Gastrocnemius medialis (tissue), 4 donors: ENCODE data around the gene COX7B. TPM values are rescaled to one million over a fixed set of nuclear protein-coding genes. Genes with fewer than 3 reads are reported as not detected.
"Not testable (repeated sequence)": the region's sequence is repeated elsewhere in the genome, so short reads cannot be mapped to it uniquely, and the experiment has no call there.

ENCODE experiments used
- ATAC-seq, 2 donors: fragments of 150-250 bp; one replicate each; pipeline ENCODE4 v1.9.1; 2016
- DNase-seq, 2 donors: peaks; one replicate each; pipeline ENCODE4 v3.0.0-alpha.2; 2019
- H3K27ac ChIP-seq, 4 donors: fragments of 200-600 bp; sonication (generic); 1 replicate in 1 of 4; 2 replicates in 3 of 4; pipeline ENCODE4 v1.5.1; 2016 to 2018; ENCODE audit warnings: mild to moderate bottlenecking in 2 of 4, moderate library complexity in 1 of 4
- H3K27me3 ChIP-seq, 3 donors: fragments of 200-600 bp; sonication (generic) in 2 of 3; 1 replicate in 1 of 3; 2 replicates in 2 of 3; pipeline versions ENCODE4 v1.5.1 to v1.6.0; 2016 to 2019; ENCODE audit warnings: mild to moderate bottlenecking in 1 of 3, moderate library complexity in 1 of 3
- H3K36me3 ChIP-seq, 2 donors: fragments of 200-600 bp; sonication (generic) in 1 of 2; one replicate each; pipeline ENCODE4 v1.5.1; 2017 to 2018
- H3K4me1 ChIP-seq, 2 donors: fragments of 200-600 bp; sonication (generic) in 1 of 2; one replicate each; pipeline ENCODE4 v1.5.1; 2016 to 2017; ENCODE audit warnings: mild to moderate bottlenecking in 2 of 2
- H3K4me3 ChIP-seq, 4 donors: fragments of 200-600 bp; sonication (generic) in 3 of 4; 1 replicate in 1 of 4; 2 replicates in 3 of 4; pipeline ENCODE4 v1.5.1; 2016 to 2019; ENCODE audit warnings: mild to moderate bottlenecking in 2 of 4
- H3K9me3 ChIP-seq, 3 donors: fragments of 200-600 bp; sonication (generic) in 2 of 3; 1 replicate in 1 of 3; 2 replicates in 2 of 3; pipeline ENCODE4 v1.5.1; 2016 to 2019
- CTCF ChIP-seq, 5 experiments: fragments of 450-650 bp in 3 of 5; fragments of 200-600 bp in 2 of 5; sonication (generic) in 2 of 5; IDR thresholded peaks in 4 of 5; conservative IDR thresholded peaks in 1 of 5; 1 replicate in 4 of 5; 2 replicates in 1 of 5; pipeline ENCODE4 v1.5.1; 2016 to 2019; ENCODE audit warnings: antibody characterized with exemption in 5 of 5, mild to moderate bottlenecking in 3 of 5, moderate library complexity in 3 of 5
- POLR2A ChIP-seq, 2 donors: fragments of 450-650 bp; IDR thresholded peaks; one replicate each; pipeline ENCODE4 v1.6.1; 2017; ENCODE audit warnings: antibody characterized with exemption in 2 of 2, mild to moderate bottlenecking in 2 of 2, moderate library complexity in 2 of 2
- in situ Hi-C, 4 donors: fragments of 200-750 bp; cut with MboI; loops; one replicate each; pipeline versions ENCODE4 v1.15.0 to v1.8.0; 2017; ENCODE audit warnings: low sequenced_read_pairs in 4 of 4
- intact Hi-C: fragments of 100-400 bp; cut with DNase I; formaldehyde crosslinking; loops from one replicate; pipeline ENCODE4 v1.15.1; 2023; ENCODE audit warnings: low total_unique reads
- total RNA-seq, 4 donors: library from RNA; depleted of rRNA; stranded (reverse); fragments of >200 nt; gene quantifications; one replicate each; pipeline versions ENCODE4 v1.1.0 to v1.2.3, GENCODE V29; 2016

COX7B gene
- total RNA-seq, 4 donors from 2014 or later: 788 to 912 (median 821) TPM

DNA sequence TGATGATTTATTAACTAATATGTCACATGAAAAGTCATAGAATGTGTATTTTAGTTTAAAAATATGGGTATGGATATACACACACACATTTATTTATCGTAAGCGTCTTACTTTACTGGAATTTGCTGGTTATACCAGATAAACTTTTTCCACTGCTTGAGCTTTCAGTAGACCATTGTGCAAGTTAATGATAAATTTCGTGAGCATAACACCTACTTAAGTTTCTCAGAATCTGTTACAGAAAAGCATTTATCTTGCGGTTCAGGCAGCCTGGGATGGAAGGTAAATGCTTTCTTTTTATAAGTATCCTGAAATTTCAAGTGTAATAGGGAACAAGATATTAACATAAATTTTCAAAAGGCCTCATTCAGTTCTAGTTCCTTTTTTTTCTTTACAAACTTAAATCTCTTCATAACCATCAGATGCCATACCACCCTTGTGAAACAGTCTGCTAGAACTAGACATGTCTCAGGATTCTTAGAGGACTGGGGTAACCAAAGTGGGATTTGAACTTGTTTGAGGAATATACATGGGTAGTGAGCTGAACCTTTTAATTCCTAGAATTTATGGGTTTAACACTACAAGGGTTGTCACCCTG is 38.9 kb downstream of the COX7B start:
- DNase-seq (no peak), ATAC-seq (no peak)
- in situ Hi-C loops (no loop called here), intact Hi-C loops (no loop called here)
- no peak overlapping the region for H3K27ac ChIP-seq
- H3K4me1 ChIP-seq: no peaks in the 10 kb centered on the region
- H3K36me3 ChIP-seq: no peaks in the 10 kb centered on the region
- no peak overlapping the region for H3K4me3 ChIP-seq
- no peak for TF ChIP-seq POLR2A (IDR thresholded peaks at IDR 0.05)
- H3K27me3 ChIP-seq: no peaks in the 10 kb centered on the region
- no peaks in the 10 kb centered on the region for H3K9me3 ChIP-seq

- H3K27ac ChIP-seq, in situ Hi-C loops, H3K4me1 ChIP-seq, intact Hi-C loops, H3K27me3 ChIP-seq, DNase-seq, H3K4me3 ChIP-seq, H3K36me3 ChIP-seq, H3K9me3 ChIP-seq, ATAC-seq: not testable (repeated sequence)
Measured at GRCh38 chrX:77945031-77945430, 45.8 kb downstream of the COX7B start.

DNA sequence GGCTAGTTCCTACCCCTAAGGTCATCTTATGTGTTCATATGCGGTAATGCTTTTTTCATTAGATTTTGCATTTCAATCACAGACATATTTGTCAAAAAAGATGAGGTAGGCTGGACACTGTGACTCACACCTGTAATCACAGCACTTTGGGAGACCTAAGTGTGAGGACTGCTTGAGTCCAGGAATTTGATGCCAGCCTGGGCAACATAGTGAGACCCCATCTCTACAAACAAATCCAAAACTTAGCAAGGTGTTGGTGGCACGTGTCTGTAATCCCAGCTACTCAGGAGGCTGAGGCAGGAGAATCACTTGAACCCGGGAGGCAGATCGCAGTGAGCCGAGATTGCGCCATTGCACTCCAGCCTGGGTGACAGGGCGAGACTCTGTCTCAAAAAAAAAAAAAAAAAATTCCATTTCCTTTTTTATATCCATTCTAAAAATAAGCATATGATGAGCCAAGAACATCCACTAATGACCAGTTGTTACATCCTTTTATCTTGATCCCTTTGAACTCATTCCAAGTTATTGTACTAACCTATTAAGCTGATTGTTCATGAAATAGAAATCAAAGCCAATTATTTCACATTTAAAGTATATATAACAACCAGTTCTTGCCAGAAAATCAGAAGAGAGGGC is 46.8 kb downstream of the COX7B start:
- H3K27ac ChIP-seq: no peak overlapping the region
- in situ Hi-C loops: no loop called here
- no peak for ATAC-seq

DNA sequence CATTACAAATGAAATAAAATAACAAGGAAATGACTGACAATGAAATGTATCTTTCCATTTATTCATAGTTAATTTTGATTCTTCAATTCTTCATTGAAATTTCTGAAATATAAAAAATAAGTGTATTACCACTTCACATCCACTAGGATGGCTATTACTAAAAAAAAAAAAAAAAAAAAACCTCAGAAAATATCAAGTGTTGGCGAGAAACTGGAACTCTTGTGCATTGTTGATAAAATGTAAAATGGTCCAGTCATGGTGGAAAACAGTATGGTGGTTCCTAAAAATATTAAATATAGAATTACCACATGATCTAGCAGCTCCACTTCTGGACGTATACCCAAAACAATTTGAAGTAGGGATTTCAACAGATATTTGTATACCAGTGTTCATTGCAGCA is 47.3 kb downstream of the COX7B start:
- H3K4me1 ChIP-seq: peaks cover 0 to 3% of the 10 kb centered on the region in 2 donors
- H3K9me3 ChIP-seq: no peaks in the 10 kb centered on the region
- no peak overlapping the region for H3K27ac ChIP-seq
- H3K36me3 ChIP-seq: no peaks in the 10 kb centered on the region
- no peaks in the 10 kb centered on the region for H3K27me3 ChIP-seq
- in situ Hi-C loops: no loop called here
- TF ChIP-seq CTCF (IDR thresholded peaks at IDR 0.05 in 4 of 5, conservative IDR thresholded peaks at IDR 0.05 in 1 of 5) (no peak), POLR2A (IDR thresholded peaks at IDR 0.05) (no peak)
- no peak overlapping the region for H3K4me3 ChIP-seq
- intact Hi-C loops: no loop called here
- DNase-seq (no peak), ATAC-seq (no peak)

More for the DNA sequence above, 46.8 kb downstream of the COX7B start:
- no peaks in the 10 kb centered on the region for H3K9me3 ChIP-seq
- no peaks in the 10 kb centered on the region for H3K27me3 ChIP-seq
- intact Hi-C loops: no loop called here
- peaks cover 0 to 3% of the 10 kb centered on the region in 2 donors for H3K4me1 ChIP-seq
- TF ChIP-seq CTCF (IDR thresholded peaks at IDR 0.05 in 4 of 5, conservative IDR thresholded peaks at IDR 0.05 in 1 of 5) (no peak), POLR2A (IDR thresholded peaks at IDR 0.05) (no peak)
- no peaks in the 10 kb centered on the region for H3K36me3 ChIP-seq
- H3K4me3 ChIP-seq: no peak overlapping the region
- DNase-seq: no peak

DNA sequence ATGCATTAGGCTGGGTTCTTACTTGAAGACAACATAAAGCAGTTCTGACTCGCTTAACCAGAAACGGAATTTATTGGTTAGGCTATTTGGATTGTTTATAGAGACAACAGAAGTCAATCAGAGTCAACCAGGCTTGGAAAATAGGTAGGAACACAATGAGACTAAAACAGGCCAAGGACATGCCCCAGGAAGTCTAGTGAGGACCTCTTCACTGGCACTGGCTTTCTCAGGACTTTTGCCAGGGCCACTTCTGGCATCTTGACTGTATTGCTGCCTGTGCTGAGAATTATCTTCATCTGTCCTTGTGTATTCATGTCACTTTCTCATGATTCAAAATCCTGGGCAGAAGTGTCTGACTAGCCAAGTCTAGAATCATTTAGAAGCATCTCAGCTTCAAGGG is 50.6 kb downstream of the COX7B start:
- no peak for ATAC-seq
- H3K4me1 ChIP-seq: peaks cover 9 to 12% of the 10 kb centered on the region in 2 donors
- no peak for DNase-seq
- TF ChIP-seq CTCF (IDR thresholded peaks at IDR 0.05 in 4 of 5, conservative IDR thresholded peaks at IDR 0.05 in 1 of 5): no peak
- TF ChIP-seq POLR2A (IDR thresholded peaks at IDR 0.05): no peak
- no peak overlapping the region for H3K27ac ChIP-seq
- intact Hi-C loops (no loop called here), in situ Hi-C loops (no loop called here)
- no peaks in the 10 kb centered on the region for H3K27me3 ChIP-seq
- H3K36me3 ChIP-seq: no peaks in the 10 kb centered on the region
- no peak overlapping the region for H3K4me3 ChIP-seq
- H3K9me3 ChIP-seq: no peaks in the 10 kb centered on the region
